Pancreas (tissue), 10 donors: Measurements from ENCODE around the gene MBD5. TPM values are rescaled to one million over a fixed set of nuclear protein-coding genes. Genes with fewer than 3 reads are reported as not detected.

Source experiments
- ATAC-seq, 4 donors: fragments of 200-7000 bp; cut with Tn5 transposase; one replicate each; pipeline versions ENCODE4 v1.8.0 to v1.9.1; 2020; ENCODE audit warnings: mild to moderate bottlenecking in 4 of 4, moderate library complexity in 4 of 4
- DNase-seq, 6 donors: peaks; one replicate each; pipeline ENCODE4 v3.0.0-alpha.2; 2020
- FAIRE-seq: peaks from 2 replicates; lab custom pipeline; 2012; peaks lifted over from hg19 to GRCh38; lab: Jason Lieb, UNC
- H3K27ac ChIP-seq, 4 donors: fragments of 200-600 bp; sonication (generic); 1 replicate in 3 of 4; 2 replicates in 1 of 4; pipeline versions ENCODE4 v1.5.0 to v1.8.0; 2020
- H3K27me3 ChIP-seq, 4 donors: fragments of 200-600 bp; one replicate each; pipeline ENCODE4 v1.8.0; 2021
- H3K36me3 ChIP-seq, 3 donors: fragments of 200-600 bp; sonication (generic) in 1 of 3; one replicate each; pipeline versions ENCODE4 v1.5.0 to v1.8.0; 2020 to 2021
- H3K4me1 ChIP-seq, 3 donors: fragments of 200-600 bp; one replicate each; pipeline ENCODE4 v1.8.0; 2021
- H3K4me3 ChIP-seq, 4 donors: fragments of 200-600 bp; sonication (generic) in 2 of 4; one replicate each; pipeline versions ENCODE4 v1.5.0 to v1.8.0; 2020 to 2021
- H3K9me3 ChIP-seq, 4 donors: fragments of 200-600 bp; one replicate each; pipeline ENCODE4 v1.8.0; 2021
- WGBS, 2 donors: extraction: QIAGEN DNeasy Blood & Tissue Kit; methylation state at CpG; one replicate each; pipeline ENCODE4 v1.1.7; 2013; 5-methylcytosine and 5-hydroxymethylcytosine counted together
- intact Hi-C, 3 donors: fragments of 100-400 bp; cut with DNase I; formaldehyde crosslinking; loops; one replicate each; pipeline versions ENCODE4 v1.11.1 to v1.14.2; 2022
- polyA plus RNA-seq, 2 donors: library from polyadenylated mRNA; stranded (reverse); fragments of 200-250 nt; gene quantifications; one replicate each; pipeline ENCODE4 v1.2.3, GENCODE V29; 2013
- total RNA-seq, 6 donors: library from RNA; stranded (reverse); fragmentation: NEBNext Ultra II Directional in 4 of 6; extraction: Animal tissue kit (Norgen Biotek cat#: 25700) in 4 of 6; gene quantifications; one replicate each; pipeline versions ENCODE4 v1.2.1 to v1.2.4, GENCODE V29; 2021 to 2023
- TF ChIP-seq, protein P1 (sequence below), 4 donors: fragments of 200-600 bp; sonication (generic) in 3 of 4; IDR thresholded peaks; one replicate each; pipeline versions ENCODE4 v1.5.0 to v1.8.0; 2021; ENCODE audit warnings: antibody characterized with exemption in 4 of 4
- donor health status: healthy with polysubstance abuse.
- donor health status: DM: no; HTN: no; CAD: no; lungs with moderate emphysema.
- donor health status: DM: no; HTN: no; CAD: no.
- donor health status: control.
- donor health status: control.
- donor health status: Bipolar disorder and iron deficiency.
- donor health status: DM: yes; HTN: yes; CAD: no.
- donor health status: DM: no; HTN: no; CAD: no.
- donor health status: DM: no; HTN: no; CAD: no.
- donor health status: DM: yes; HTN: yes; CAD: no.

Gene MBD5
- total and polyA plus RNA-seq, 8 donors, result 4.5 to 27.4 (median 12.8) TPM

DNA sequence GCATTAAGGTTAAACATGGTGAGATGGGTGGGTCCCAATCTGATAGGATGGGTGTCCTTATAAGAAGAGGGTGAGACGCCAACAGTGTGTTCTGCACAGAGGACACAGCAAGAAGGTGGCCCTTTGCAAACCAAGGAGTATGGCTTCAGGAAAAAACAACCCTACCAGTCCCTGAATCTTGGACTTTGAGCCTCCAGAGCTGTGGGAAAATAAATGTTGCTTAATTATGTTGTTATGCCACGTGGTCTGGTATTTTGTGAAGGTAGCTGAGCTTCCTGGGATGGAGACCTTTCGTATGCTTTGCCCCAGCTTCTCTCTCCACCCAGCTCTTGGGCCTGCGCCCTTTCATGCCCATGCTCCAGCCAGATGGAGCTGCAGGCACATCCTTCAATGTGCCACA, 509.5 kb downstream of the MBD5 start:
- no peak for FAIRE-seq
- intact Hi-C loops, result no loop called here

DNA sequence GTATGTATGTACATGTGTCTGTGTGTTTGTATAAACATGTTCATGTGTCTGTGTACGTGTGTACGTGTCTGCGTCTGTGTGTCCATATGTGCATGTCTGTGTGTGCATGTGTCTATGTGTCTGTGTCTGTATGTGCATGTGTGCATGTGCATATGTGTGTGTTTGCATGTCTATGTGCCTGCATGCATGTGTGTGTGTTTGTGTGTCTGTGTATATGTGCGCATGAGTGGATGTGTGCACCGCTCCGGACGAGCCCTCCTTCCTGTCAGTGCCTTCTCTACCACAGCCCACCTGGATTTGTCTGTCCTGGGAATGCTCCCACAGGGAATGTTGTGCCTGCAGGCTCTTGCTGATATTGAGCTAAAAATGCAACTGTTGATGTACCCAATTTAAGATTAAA, 510.3 kb downstream of the MBD5 start:
- no peak for DNase-seq
- no peak for ATAC-seq
- TF ChIP-seq, protein P1, sequence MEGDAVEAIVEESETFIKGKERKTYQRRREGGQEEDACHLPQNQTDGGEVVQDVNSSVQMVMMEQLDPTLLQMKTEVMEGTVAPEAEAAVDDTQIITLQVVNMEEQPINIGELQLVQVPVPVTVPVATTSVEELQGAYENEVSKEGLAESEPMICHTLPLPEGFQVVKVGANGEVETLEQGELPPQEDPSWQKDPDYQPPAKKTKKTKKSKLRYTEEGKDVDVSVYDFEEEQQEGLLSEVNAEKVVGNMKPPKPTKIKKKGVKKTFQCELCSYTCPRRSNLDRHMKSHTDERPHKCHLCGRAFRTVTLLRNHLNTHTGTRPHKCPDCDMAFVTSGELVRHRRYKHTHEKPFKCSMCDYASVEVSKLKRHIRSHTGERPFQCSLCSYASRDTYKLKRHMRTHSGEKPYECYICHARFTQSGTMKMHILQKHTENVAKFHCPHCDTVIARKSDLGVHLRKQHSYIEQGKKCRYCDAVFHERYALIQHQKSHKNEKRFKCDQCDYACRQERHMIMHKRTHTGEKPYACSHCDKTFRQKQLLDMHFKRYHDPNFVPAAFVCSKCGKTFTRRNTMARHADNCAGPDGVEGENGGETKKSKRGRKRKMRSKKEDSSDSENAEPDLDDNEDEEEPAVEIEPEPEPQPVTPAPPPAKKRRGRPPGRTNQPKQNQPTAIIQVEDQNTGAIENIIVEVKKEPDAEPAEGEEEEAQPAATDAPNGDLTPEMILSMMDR (IDR thresholded peaks at IDR 0.05), result no peak
- H3K27me3 ChIP-seq, result no peaks in the 10 kb centered on the region
- WGBS, 2 donors, result 88 to 96% methylated on average over 7 of the region's 7 CpGs
- no peaks in the 10 kb centered on the region for H3K9me3 ChIP-seq
- no peaks in the 10 kb centered on the region for H3K4me1 ChIP-seq
- intact Hi-C loops, result no loop called here
- H3K4me3 ChIP-seq, result no peak overlapping the region
- no peak overlapping the region for H3K27ac ChIP-seq
- FAIRE-seq, result no peak
- H3K36me3 ChIP-seq, result no peaks in the 10 kb centered on the region

More for the DNA sequence above, 509.5 kb downstream of the MBD5 start:
- no peaks in the 10 kb centered on the region for H3K9me3 ChIP-seq
- no peak overlapping the region for H3K27ac ChIP-seq
- 65% methylated on average over 4 of the region's 4 CpGs for WGBS, 2 donors
- no peak for ATAC-seq
- no peaks in the 10 kb centered on the region for H3K4me1 ChIP-seq
- no peak for DNase-seq
- TF ChIP-seq, protein P1 (IDR thresholded peaks at IDR 0.05), result no peak
- no peak overlapping the region for H3K4me3 ChIP-seq
- no peaks in the 10 kb centered on the region for H3K27me3 ChIP-seq
- H3K36me3 ChIP-seq, result no peaks in the 10 kb centered on the region

DNA sequence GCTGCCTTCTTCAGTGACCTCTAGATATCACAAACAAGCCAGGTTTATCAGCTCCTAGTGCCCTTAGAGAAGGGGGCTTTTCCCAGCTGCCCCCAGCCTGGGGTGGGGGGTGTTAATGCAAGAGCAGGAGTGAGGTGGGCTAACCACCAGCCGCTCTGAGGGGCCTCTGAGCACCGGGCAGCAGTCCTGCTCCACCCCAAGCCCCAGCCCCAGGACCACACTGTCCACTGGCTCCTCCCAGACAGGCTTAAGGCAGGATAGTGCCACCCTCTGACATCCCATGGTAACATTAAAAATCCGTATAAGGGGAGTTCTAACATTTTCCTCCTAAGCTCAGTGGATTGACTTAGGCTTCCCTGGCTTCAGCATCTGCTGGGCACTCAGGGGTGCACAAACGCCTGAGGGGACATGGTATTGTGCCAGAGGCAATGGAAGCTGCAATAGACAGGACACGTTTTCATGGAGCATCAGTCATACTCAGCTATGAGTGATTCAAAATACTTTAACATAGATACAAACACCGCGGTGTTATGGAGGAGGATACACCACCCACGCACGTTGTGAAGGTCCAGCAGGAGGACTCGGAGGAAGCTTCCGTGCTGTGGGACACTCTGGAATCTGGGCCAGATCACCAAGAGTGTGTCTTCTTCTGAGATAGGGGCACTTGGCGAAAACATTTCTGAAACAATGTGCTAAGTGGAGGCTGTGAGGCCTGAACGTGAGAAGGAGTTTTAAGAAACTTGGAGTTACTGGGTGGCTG, 511.0 kb downstream of the MBD5 start:
- H3K4me3 ChIP-seq, result no peak overlapping the region
- no peak for ATAC-seq
- intact Hi-C loops, result no loop called here
- H3K36me3 ChIP-seq, result no peaks in the 10 kb centered on the region
- no peak for DNase-seq
- H3K4me1 ChIP-seq, result no peaks in the 10 kb centered on the region
- H3K27ac ChIP-seq, result no peak overlapping the region
- H3K27me3 ChIP-seq, result no peaks in the 10 kb centered on the region
- H3K9me3 ChIP-seq, result no peaks in the 10 kb centered on the region
- WGBS, 2 donors, result 63 to 73% methylated on average over 13 of the region's 13 CpGs
- TF ChIP-seq, protein P1 (IDR thresholded peaks at IDR 0.05), result no peak
- no peak for FAIRE-seq

GRCh38 chr2:148533004-148533403, 512.1 kb downstream of the MBD5 start:
- H3K4me3 ChIP-seq, result no peak overlapping the region
- FAIRE-seq, result no peak
- DNase-seq, result no peak
- TF ChIP-seq, protein P1 (IDR thresholded peaks at IDR 0.05), result no peak
- no peak for ATAC-seq
- intact Hi-C loops, result no loop called here
- H3K27me3 ChIP-seq, result no peaks in the 10 kb centered on the region
- H3K27ac ChIP-seq, result no peak overlapping the region
- H3K4me1 ChIP-seq, result no peaks in the 10 kb centered on the region
- no peaks in the 10 kb centered on the region for H3K9me3 ChIP-seq
- no peaks in the 10 kb centered on the region for H3K36me3 ChIP-seq
- WGBS, 2 donors, result 70 to 81% methylated on average over 8 of the region's 8 CpGs

DNA sequence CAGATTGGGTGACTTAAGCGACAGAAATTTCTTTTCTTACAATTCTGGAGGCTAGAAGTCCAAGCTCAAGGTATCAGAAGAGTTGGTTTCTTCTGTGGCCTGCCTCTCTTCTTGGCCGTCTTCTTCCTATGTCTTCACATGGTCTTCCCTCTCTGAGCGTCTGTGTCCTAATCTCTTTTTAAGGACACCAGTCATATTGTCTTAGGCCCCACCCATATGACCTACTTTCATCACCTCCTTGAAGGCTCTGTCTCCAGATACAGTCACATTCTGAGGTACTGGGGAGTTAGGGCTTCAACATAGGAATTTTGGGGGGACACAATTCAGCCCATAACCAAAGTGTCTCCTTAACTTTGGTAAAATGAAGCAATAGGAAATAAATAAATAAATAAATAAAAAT, 512.8 kb downstream of the MBD5 start:
- FAIRE-seq (no peak), DNase-seq (no peak), ATAC-seq (no peak)
- TF ChIP-seq, protein P1 (IDR thresholded peaks at IDR 0.05), result no peak
- 86 to 87% methylated on average over 3 of the region's 3 CpGs for WGBS, 2 donors
- Histone ChIP-seq H3K9me3 (no peaks in the 10 kb centered on the region), H3K4me3 (no peak overlapping the region), H3K4me1 (no peaks in the 10 kb centered on the region), H3K36me3 (no peaks in the 10 kb centered on the region), H3K27me3 (no peaks in the 10 kb centered on the region), H3K27ac (no peak overlapping the region)
- intact Hi-C loops, result no loop called here
